Measurements from ENCODE around the gene SYNDIG1.

The SYNDIG1 gene

GRCh38 chr20:24660651-24661050 lies 191.2 kb downstream of the SYNDIG1 start:
- no peak overlapping the region for H3K27ac ChIP-seq (ENCODE audit: poor library complexity, severe bottlenecking)
- no peak for ATAC-seq (ENCODE audit: low read depth)

DNA sequence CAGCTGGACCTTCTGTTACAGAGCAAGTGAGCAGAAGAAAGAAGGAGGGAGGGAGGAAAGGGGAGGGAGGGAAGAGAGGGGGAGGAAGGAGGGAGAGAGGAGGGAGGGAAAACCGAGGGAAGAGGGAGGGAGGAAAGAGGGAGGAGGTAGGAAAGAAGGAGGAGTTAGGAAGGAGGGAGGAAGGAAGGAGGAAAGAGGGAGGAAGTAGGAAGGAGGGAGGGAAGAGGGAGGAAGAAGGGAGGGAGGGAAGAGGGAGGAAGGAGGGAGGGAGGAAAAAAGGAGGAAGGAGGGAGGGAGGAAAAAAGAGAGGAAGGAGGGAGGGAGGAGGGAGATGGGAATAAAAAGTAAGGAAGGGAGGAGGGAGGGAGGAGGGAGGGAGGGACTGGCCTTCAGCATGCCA lies 191.8 kb downstream of the SYNDIG1 start:
- Histone ChIP-seq H3K4me3 (ENCODE audit: severe bottlenecking) (no peak overlapping the region), H3K27me3 (ENCODE audit: insufficient read depth, poor library complexity, severe bottlenecking) (no peaks in the 10 kb centered on the region), H3K4me1 (ENCODE audit: insufficient read depth, poor library complexity, severe bottlenecking) (no peaks in the 10 kb centered on the region), H3K36me3 (ENCODE audit: low read depth) (no peaks in the 10 kb centered on the region), H3K27ac (ENCODE audit: poor library complexity, severe bottlenecking) (no peak overlapping the region), H3K9me3 (ENCODE audit: severe bottlenecking) (no peaks in the 10 kb centered on the region)
- no peak for DNase-seq (ENCODE audit: low spot score)
- no peak for ATAC-seq (ENCODE audit: low read depth)
- TF ChIP-seq, protein P1, sequence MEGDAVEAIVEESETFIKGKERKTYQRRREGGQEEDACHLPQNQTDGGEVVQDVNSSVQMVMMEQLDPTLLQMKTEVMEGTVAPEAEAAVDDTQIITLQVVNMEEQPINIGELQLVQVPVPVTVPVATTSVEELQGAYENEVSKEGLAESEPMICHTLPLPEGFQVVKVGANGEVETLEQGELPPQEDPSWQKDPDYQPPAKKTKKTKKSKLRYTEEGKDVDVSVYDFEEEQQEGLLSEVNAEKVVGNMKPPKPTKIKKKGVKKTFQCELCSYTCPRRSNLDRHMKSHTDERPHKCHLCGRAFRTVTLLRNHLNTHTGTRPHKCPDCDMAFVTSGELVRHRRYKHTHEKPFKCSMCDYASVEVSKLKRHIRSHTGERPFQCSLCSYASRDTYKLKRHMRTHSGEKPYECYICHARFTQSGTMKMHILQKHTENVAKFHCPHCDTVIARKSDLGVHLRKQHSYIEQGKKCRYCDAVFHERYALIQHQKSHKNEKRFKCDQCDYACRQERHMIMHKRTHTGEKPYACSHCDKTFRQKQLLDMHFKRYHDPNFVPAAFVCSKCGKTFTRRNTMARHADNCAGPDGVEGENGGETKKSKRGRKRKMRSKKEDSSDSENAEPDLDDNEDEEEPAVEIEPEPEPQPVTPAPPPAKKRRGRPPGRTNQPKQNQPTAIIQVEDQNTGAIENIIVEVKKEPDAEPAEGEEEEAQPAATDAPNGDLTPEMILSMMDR (IDR thresholded peaks at IDR 0.05; ENCODE audit: poor library complexity, severe bottlenecking), result no peak

More at GRCh38 chr20:24660651-24661050, 191.2 kb downstream of the SYNDIG1 start:
- no peak for DNase-seq (ENCODE audit: low spot score)
- Histone ChIP-seq H3K27me3 (ENCODE audit: insufficient read depth, poor library complexity, severe bottlenecking) (no peaks in the 10 kb centered on the region), H3K4me3 (ENCODE audit: severe bottlenecking) (no peak overlapping the region), H3K4me1 (ENCODE audit: insufficient read depth, poor library complexity, severe bottlenecking) (no peaks in the 10 kb centered on the region), H3K36me3 (ENCODE audit: low read depth) (no peaks in the 10 kb centered on the region), H3K9me3 (ENCODE audit: severe bottlenecking) (no peaks in the 10 kb centered on the region)
- TF ChIP-seq, protein P1 (IDR thresholded peaks at IDR 0.05; ENCODE audit: poor library complexity, severe bottlenecking), result no peak

GRCh38 chr20:24662322-24662721 lies 192.9 kb downstream of the SYNDIG1 start:
- TF ChIP-seq, protein P1 (IDR thresholded peaks at IDR 0.05; ENCODE audit: poor library complexity, severe bottlenecking), result no peak
- Histone ChIP-seq H3K4me3 (ENCODE audit: severe bottlenecking) (no peak overlapping the region), H3K36me3 (ENCODE audit: low read depth) (no peaks in the 10 kb centered on the region), H3K27ac (ENCODE audit: poor library complexity, severe bottlenecking) (no peak overlapping the region), H3K27me3 (ENCODE audit: insufficient read depth, poor library complexity, severe bottlenecking) (no peaks in the 10 kb centered on the region), H3K4me1 (ENCODE audit: insufficient read depth, poor library complexity, severe bottlenecking) (no peaks in the 10 kb centered on the region), H3K9me3 (ENCODE audit: severe bottlenecking) (no peaks in the 10 kb centered on the region)
- ATAC-seq (ENCODE audit: low read depth) (no peak), DNase-seq (ENCODE audit: low spot score) (no peak)

- Histone ChIP-seq H3K4me1 (ENCODE audit: insufficient read depth, poor library complexity, severe bottlenecking) (no peaks in the 10 kb centered on the region), H3K27ac (ENCODE audit: poor library complexity, severe bottlenecking) (no peak overlapping the region), H3K4me3 (ENCODE audit: severe bottlenecking) (no peak overlapping the region), H3K9me3 (ENCODE audit: severe bottlenecking) (no peaks in the 10 kb centered on the region), H3K36me3 (ENCODE audit: low read depth) (no peaks in the 10 kb centered on the region), H3K27me3 (ENCODE audit: insufficient read depth, poor library complexity, severe bottlenecking) (no peaks in the 10 kb centered on the region)
- ATAC-seq (ENCODE audit: low read depth) (peak; percentile 11; the same call in 1 of the 3 replicates), DNase-seq (ENCODE audit: low spot score) (no peak)
- TF ChIP-seq, protein P1 (IDR thresholded peaks at IDR 0.05; ENCODE audit: poor library complexity, severe bottlenecking), result no peak
Measured at GRCh38 chr20:24662752-24663365, 193.4 kb downstream of the SYNDIG1 start.

DNA sequence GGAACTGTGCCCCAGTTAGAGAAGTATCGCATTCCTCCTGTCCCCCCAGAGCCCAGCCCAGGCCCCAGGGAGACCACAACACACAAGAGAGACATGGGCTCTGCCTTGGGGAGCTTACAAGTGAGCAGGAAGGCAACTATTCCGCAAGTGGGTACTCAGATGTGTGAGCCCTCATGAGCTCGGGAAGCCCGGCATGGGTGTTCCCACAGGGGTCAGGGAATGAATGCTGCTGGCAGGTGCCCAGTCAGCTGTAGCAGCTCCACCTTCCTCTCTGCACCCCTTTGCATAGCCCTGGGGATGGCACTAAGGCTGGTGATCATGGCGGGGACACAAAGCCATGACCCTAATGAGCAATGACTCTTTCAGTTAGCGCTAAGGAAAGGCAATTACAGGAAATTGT lies 194.1 kb downstream of the SYNDIG1 start:
- no peak overlapping the region for H3K27ac ChIP-seq (ENCODE audit: poor library complexity, severe bottlenecking)
- no peaks in the 10 kb centered on the region for H3K36me3 ChIP-seq (ENCODE audit: low read depth)
- H3K27me3 ChIP-seq (ENCODE audit: insufficient read depth, poor library complexity, severe bottlenecking), result no peaks in the 10 kb centered on the region
- TF ChIP-seq, protein P1 (IDR thresholded peaks at IDR 0.05; ENCODE audit: poor library complexity, severe bottlenecking), result no peak
- no peak overlapping the region for H3K4me3 ChIP-seq (ENCODE audit: severe bottlenecking)
- no peaks in the 10 kb centered on the region for H3K9me3 ChIP-seq (ENCODE audit: severe bottlenecking)
- ATAC-seq (ENCODE audit: low read depth) (peak; percentile 10; the same call in 1 of the 3 replicates), DNase-seq (ENCODE audit: low spot score) (peak; percentile 44)
- H3K4me1 ChIP-seq (ENCODE audit: insufficient read depth, poor library complexity, severe bottlenecking), result no peaks in the 10 kb centered on the region

Measured in RWPE2 (cell line).